PC-3 (cell line): ENCODE data around the gene RBFOX2. TPM values are rescaled to one million over a fixed set of nuclear protein-coding genes. Genes with fewer than 3 reads are reported as not detected.

ENCODE experiments used
- ATAC-seq: fragments of 200-7000 bp; cut with Tn5 transposase; 2 replicates; pipeline ENCODE4 v1.9.1; 2020; ENCODE audit warnings: mild to moderate bottlenecking, moderate library complexity
- BruUV-seq: library from RNA; stranded (reverse); fragments of 400-500 nt; replicated peaks from 2 replicates; lab custom pipeline; 2021; lab: Mats Ljungman, UMichigan
- CTCF ChIA-PET: fragments of 300-600 bp; sonication (Branson Sonifier 250); formaldehyde crosslinking; loops from one replicate; lab custom pipeline; 2022; ENCODE audit warnings: antibody characterized with exemption; lab: Charles Lee
- POLR2A ChIA-PET: fragments of 300-600 bp; sonication (Branson Sonifier 250); formaldehyde crosslinking; loops from one replicate; lab custom pipeline; 2022; ENCODE audit warnings: antibody characterized with exemption; ENCODE audit not compliant: unreplicated experiment; lab: Charles Lee
- DNase-seq: peaks from one replicate; pipeline ENCODE4 v3.0.0-alpha.2; 2015
- H2AFZ ChIP-seq: fragments of 300-600 bp; sonication (generic); 2 replicates; pipeline ENCODE4 v1.6.0; 2016; ENCODE audit warnings: antibody characterized with exemption, low read length
- H3F3A ChIP-seq: fragments of 300-600 bp; sonication (generic); one replicate; pipeline ENCODE4 v1.6.0; 2017; ENCODE audit warnings: antibody characterized with exemption, low read length, control low read depth, mild to moderate bottlenecking; ENCODE audit not compliant: unreplicated experiment
- H3K27ac ChIP-seq: fragments of 300-600 bp; sonication (generic); 2 replicates; pipeline ENCODE4 v1.5.1; 2016; ENCODE audit warnings: mild to moderate bottlenecking, low read length
- H3K27me3 ChIP-seq: fragments of 300-600 bp; sonication (generic); 2 replicates; pipeline ENCODE4 v1.6.1; 2016; ENCODE audit warnings: low read length, mixed read lengths
- H3K36me3 ChIP-seq: fragments of 300-600 bp; sonication (generic); 2 replicates; pipeline ENCODE4 v1.6.1; 2016; ENCODE audit warnings: low read depth, mixed run types, low read length, mixed read lengths
- H3K4me1 ChIP-seq: fragments of 300-600 bp; sonication (generic); 2 replicates; pipeline ENCODE4 v1.5.1; 2016; ENCODE audit warnings: low read length; ENCODE audit not compliant: insufficient read depth
- H3K4me2 ChIP-seq: fragments of 300-600 bp; sonication (generic); 2 replicates; pipeline ENCODE4 v1.6.0; 2016; ENCODE audit warnings: low read length
- H3K4me3 ChIP-seq: fragments of 300-600 bp; sonication (generic); 2 replicates; pipeline ENCODE4 v1.5.1; 2016; ENCODE audit warnings: mild to moderate bottlenecking, low read length, mixed read lengths
- H3K79me2 ChIP-seq: fragments of 300-600 bp; sonication (generic); 2 replicates; pipeline ENCODE4 v1.6.1; 2017; ENCODE audit warnings: low read length, mixed read lengths
- H3K9ac ChIP-seq: fragments of 300-600 bp; sonication (generic); 2 replicates; pipeline ENCODE4 v1.6.0; 2016; ENCODE audit warnings: mild to moderate bottlenecking, low read length
- H3K9me2 ChIP-seq: fragments of 300-600 bp; sonication (generic); replicated peaks from 2 replicates; pipeline ENCODE4 v1.6.1; 2016; ENCODE audit warnings: mixed run types, low read length, mixed read lengths
- H3K9me3 ChIP-seq: fragments of 300-600 bp; sonication (generic); 2 replicates; pipeline ENCODE4 v1.6.1; 2016; ENCODE audit warnings: low read length, mixed read lengths
- H4K20me1 ChIP-seq: fragments of 300-600 bp; sonication (generic); 2 replicates; pipeline ENCODE4 v1.6.1; 2016; ENCODE audit warnings: low read length, mixed read lengths
- EZH2 ChIP-seq: fragments of 300-600 bp; sonication (generic); IDR thresholded peaks from one replicate; pipeline ENCODE4 v1.6.1; 2017; ENCODE audit warnings: antibody characterized with exemption, mild to moderate bottlenecking, low read length; ENCODE audit not compliant: unreplicated experiment
- EZH2phosphoT487 ChIP-seq: fragments of 300-600 bp; sonication (generic); IDR thresholded peaks from 2 replicates; pipeline ENCODE4 v1.6.1; 2018; ENCODE audit warnings: mild to moderate bottlenecking, antibody characterized with exemption, low read length, borderline replicate concordance
- intact Hi-C: fragments of 100-400 bp; cut with micrococcal nuclease; formaldehyde crosslinking; loops from 2 replicates; pipeline ENCODE4 v1.9.0; 2023
- total RNA-seq: library from RNA; depleted of rRNA; stranded (reverse); fragments of >200 nt; gene quantifications from 2 replicates; pipeline ENCODE4 v1.2.3, GENCODE V29; 2014
- TF ChIP-seq, protein P1 (sequence below): fragments of 300-600 bp; sonication (generic); conservative IDR thresholded peaks from 2 replicates; pipeline ENCODE4 v1.5.1; 2017; ENCODE audit warnings: antibody characterized with exemption, low read depth, mild to moderate bottlenecking, low read length

RBFOX2 gene
- total RNA-seq, 1 experiment from 2014 or later, result 75.1 TPM

DNA sequence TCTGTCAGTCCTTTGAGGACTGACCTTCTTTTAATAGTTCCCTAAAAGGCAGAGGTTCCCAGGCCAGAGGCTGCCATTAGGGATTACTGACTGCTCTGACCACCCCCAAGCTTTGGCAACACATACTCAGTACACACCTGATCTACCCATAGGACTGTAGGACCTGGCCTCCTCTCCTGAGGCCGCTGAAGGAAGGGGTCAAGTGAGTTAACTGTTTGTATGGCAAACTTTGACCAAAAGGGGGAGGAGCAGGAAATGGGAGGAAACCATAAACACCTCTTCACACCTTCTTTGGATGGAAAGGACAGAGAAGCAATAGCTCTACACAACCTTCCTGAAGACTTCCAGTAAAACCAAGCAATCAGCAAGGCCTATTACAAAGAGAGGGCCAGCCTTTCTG lies 207.0 kb downstream of the RBFOX2 start:
- Histone ChIP-seq H3K36me3 (no peaks in the 10 kb centered on the region), H3K4me3 (no peak overlapping the region), H3K79me2 (peaks cover 92% of the 10 kb centered on the region), H3F3A (no peaks in the 10 kb centered on the region), H2AFZ (no peak overlapping the region), H3K4me2 (no peak overlapping the region), H3K9me2 (no peaks in the 10 kb centered on the region), H4K20me1 (no peaks in the 10 kb centered on the region), H3K9me3 (no peaks in the 10 kb centered on the region), H3K27ac (no peak overlapping the region), H3K9ac (no peak overlapping the region), H3K27me3 (no peaks in the 10 kb centered on the region), H3K4me1 (no peaks in the 10 kb centered on the region)
- intact Hi-C loops, result no loop called here
- no peak for DNase-seq
- CTCF ChIA-PET, result no interaction called here
- no peak for ATAC-seq
- no peak for TF ChIP-seq EZH2
- no peak for TF ChIP-seq EZH2phosphoT487
- TF ChIP-seq, protein P1, sequence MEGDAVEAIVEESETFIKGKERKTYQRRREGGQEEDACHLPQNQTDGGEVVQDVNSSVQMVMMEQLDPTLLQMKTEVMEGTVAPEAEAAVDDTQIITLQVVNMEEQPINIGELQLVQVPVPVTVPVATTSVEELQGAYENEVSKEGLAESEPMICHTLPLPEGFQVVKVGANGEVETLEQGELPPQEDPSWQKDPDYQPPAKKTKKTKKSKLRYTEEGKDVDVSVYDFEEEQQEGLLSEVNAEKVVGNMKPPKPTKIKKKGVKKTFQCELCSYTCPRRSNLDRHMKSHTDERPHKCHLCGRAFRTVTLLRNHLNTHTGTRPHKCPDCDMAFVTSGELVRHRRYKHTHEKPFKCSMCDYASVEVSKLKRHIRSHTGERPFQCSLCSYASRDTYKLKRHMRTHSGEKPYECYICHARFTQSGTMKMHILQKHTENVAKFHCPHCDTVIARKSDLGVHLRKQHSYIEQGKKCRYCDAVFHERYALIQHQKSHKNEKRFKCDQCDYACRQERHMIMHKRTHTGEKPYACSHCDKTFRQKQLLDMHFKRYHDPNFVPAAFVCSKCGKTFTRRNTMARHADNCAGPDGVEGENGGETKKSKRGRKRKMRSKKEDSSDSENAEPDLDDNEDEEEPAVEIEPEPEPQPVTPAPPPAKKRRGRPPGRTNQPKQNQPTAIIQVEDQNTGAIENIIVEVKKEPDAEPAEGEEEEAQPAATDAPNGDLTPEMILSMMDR, result no peak
- no TSS peak for BruUV-seq
- POLR2A ChIA-PET, result no interaction called here

DNA sequence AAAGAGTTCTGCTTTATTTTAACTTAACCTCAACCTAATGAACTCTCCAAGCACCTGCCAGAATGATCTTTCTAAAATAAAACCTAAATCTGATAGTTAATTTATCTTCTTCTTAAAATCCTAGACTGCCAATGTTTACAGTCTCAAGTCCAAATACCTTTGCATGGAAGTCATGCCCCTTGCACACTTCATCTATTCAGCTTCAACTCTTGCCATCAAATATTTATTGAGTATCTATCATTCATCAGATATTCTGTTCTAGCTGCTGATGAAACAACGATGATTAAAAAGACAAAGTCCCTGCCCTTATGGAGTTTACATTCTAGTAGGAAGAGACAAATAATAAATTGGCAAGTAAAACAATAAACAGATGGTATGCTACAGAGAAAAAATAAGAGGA lies 209.2 kb downstream of the RBFOX2 start:
- H3K27ac ChIP-seq, result no peak overlapping the region
- no peak for TF ChIP-seq EZH2
- intact Hi-C loops, result no loop called here
- no peaks in the 10 kb centered on the region for H4K20me1 ChIP-seq
- H3K36me3 ChIP-seq, result no peaks in the 10 kb centered on the region
- ChIA-PET CTCF (no interaction called here), POLR2A (no interaction called here)
- H3K9me3 ChIP-seq, result no peaks in the 10 kb centered on the region
- DNase-seq (no peak), ATAC-seq (no peak)
- H3K27me3 ChIP-seq, result no peaks in the 10 kb centered on the region
- peaks cover 86% of the 10 kb centered on the region for H3K79me2 ChIP-seq
- no peaks in the 10 kb centered on the region for H3K9me2 ChIP-seq
- BruUV-seq, result no TSS peak
- H3K4me3 ChIP-seq, result no peak overlapping the region
- H3K4me2 ChIP-seq, result no peak overlapping the region
- no peaks in the 10 kb centered on the region for H3K4me1 ChIP-seq
- H3K9ac ChIP-seq, result no peak overlapping the region
- H3F3A ChIP-seq, result no peaks in the 10 kb centered on the region
- H2AFZ ChIP-seq, result no peak overlapping the region

DNA sequence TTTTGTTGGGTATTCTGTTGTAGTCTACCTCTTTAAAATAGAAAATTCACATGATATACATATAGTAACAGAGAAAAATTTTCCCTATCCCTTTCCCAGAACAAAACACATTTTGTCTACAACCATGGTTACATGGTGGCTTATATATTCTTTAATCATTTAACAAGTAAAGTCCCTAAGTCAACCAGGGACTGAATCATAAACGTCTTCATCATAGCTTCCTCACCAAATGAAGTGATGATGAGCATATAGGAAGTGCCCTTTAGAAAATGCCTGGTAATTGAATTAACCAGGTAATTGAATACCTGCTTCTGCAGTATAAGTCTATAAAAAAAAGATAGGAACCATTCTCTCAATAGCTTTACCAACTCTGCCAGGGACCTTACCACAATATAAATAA lies 209.7 kb downstream of the RBFOX2 start:
- no peak for ATAC-seq
- no peak overlapping the region for H3K4me2 ChIP-seq
- TF ChIP-seq EZH2 (no peak), EZH2phosphoT487 (no peak)
- TF ChIP-seq, protein P1, result no peak
- peaks cover 86% of the 10 kb centered on the region for H3K79me2 ChIP-seq
- no peaks in the 10 kb centered on the region for H3K36me3 ChIP-seq
- no peaks in the 10 kb centered on the region for H3K9me3 ChIP-seq
- DNase-seq, result no peak
- intact Hi-C loops, result no loop called here
- no peaks in the 10 kb centered on the region for H3K27me3 ChIP-seq
- no peak overlapping the region for H3K9ac ChIP-seq
- no peaks in the 10 kb centered on the region for H3K9me2 ChIP-seq
- ChIA-PET POLR2A (no interaction called here), CTCF (no interaction called here)
- H4K20me1 ChIP-seq, result no peaks in the 10 kb centered on the region
- H3K4me1 ChIP-seq, result no peaks in the 10 kb centered on the region
- H3K4me3 ChIP-seq, result no peak overlapping the region
- BruUV-seq, result no TSS peak
- H3F3A ChIP-seq, result no peaks in the 10 kb centered on the region
- H3K27ac ChIP-seq, result no peak overlapping the region
- no peak overlapping the region for H2AFZ ChIP-seq
